ENCODE measurements around the gene IL1RAPL1.

The IL1RAPL1 gene

DNA sequence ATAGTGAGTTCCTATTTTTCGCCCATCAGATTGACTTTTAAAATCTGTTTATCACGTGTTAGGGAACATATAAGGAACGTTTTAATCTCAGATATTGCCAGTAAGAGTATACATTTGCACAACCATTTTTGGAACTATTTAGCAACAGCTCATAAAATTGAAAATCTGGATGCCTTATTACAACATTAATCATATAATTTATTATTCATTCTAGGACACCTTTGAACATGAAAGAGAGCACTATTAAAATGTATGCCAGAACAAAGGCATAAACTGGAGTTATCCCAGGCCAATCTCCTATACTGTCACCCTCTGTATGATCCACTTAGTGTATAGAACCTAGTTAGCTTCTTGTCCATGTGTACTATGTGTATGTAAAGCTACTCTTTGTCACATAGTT is 1049.1 kb downstream of the IL1RAPL1 start:
- no peak for FAIRE-seq
- DNase-seq (ENCODE audit: insufficient read length, low spot score): no peak
- TF ChIP-seq POLR2A (IDR thresholded peaks at IDR 0.05; ENCODE audit: low read depth, low read length): no peak

DNA sequence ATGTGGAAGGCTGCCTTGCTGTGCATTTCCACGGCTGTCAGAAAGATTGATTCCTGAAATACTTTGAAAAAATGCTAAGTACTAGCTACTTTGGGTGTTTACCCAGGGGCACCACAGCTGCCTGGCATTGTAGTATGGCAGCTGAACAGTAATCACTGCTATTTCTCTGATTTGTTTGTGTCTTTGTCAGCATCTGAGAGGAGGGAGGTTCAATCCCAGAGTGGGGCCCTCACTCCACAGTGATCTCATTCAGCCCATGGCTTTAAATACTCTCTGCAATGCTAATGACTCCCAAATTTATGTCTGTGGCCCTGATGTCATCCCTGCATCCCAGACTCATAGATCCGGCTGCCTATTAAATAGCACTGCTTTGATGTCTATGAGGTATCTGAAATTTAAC is 1052.9 kb downstream of the IL1RAPL1 start:
- no peak for TF ChIP-seq POLR2A (IDR thresholded peaks at IDR 0.05; ENCODE audit: low read depth, low read length)
- no peak for DNase-seq (ENCODE audit: insufficient read length, low spot score)
- no peak for FAIRE-seq

DNA sequence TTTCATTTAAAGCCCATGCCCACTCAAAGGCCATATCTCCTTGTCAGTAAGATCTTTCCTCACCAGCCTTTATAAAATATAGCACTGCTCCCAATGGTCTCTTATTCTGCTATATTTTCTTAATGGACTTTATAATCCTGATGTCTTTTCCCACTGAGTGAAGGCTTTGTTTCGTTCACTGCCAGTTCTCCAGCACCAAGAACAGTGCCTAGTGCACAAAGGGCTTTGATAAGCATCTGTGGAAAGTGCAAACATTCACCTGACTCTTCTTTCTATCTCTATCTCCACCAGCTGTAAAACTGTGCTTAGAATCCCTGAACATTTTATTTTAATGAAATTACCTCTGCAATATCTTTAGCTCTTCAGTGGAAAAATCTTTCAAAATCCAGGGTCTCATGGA is 1054.2 kb downstream of the IL1RAPL1 start:
- DNase-seq (ENCODE audit: insufficient read length, low spot score) (no peak), FAIRE-seq (no peak)
- no peak for TF ChIP-seq POLR2A (IDR thresholded peaks at IDR 0.05; ENCODE audit: low read depth, low read length)

DNA sequence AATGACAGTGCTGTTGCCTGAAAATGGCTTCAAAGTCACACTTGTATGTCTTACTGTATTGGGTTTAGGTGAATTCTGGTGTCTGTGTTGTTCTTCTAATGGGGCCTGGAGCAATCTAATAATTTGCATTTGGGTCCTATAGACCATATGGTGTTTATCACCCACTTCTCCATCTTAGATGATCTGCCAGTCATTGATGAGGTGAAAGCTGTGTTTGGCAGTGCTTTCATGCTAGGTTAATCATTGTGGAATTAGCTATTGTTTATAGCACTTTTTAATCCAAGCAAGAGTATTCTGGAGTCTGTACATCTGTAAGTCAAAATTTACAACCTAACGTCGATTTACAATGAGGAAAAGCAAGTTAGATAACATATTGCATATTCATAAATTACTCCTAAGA is 1055.9 kb downstream of the IL1RAPL1 start:
- no peak for TF ChIP-seq POLR2A (IDR thresholded peaks at IDR 0.05; ENCODE audit: low read depth, low read length)
- DNase-seq (ENCODE audit: insufficient read length, low spot score) (no peak), FAIRE-seq (no peak)

DNA sequence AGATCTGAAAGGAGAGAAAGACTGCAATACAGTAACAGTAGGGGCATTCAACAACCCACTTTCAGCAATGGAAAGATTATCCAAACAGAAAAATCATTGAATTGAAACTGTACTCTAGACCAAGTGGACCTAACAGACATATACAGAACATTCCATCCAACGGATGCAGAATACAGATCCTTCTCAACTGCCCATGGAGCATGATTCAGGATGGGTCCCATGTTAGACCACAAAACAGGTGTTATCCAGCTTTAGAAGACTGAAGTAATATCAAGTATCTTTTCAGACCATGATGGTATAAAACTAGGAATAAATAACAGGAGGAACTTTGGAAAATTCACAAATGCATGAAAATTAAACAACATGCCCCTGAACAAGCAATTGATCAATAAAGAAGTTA is 1060.9 kb downstream of the IL1RAPL1 start:
- FAIRE-seq (no peak), DNase-seq (ENCODE audit: insufficient read length, low spot score) (no peak)
- no peak for TF ChIP-seq POLR2A (IDR thresholded peaks at IDR 0.05; ENCODE audit: low read depth, low read length)

DNA sequence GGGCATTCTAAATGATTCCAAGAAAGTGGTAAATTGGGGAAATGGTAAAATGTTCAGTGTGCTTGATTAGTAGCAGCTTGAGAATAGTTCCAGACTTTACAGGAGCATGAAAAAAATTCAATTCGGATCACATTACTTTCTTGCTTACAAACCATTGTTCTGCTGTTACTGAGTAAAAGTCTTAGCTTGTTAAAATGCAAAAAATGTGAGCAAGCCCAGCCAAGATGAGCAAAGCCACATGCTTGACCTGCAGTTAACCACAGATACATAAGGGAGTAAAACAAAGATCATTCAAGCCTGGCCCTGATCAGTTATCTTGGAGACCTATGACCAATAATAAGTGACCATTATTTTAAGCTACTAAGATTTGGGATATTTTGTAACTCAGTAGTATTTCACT is 1065.2 kb downstream of the IL1RAPL1 start:
- TF ChIP-seq POLR2A (IDR thresholded peaks at IDR 0.05; ENCODE audit: low read depth, low read length): no peak
- FAIRE-seq (no peak), DNase-seq (ENCODE audit: insufficient read length, low spot score) (no peak)

DNA sequence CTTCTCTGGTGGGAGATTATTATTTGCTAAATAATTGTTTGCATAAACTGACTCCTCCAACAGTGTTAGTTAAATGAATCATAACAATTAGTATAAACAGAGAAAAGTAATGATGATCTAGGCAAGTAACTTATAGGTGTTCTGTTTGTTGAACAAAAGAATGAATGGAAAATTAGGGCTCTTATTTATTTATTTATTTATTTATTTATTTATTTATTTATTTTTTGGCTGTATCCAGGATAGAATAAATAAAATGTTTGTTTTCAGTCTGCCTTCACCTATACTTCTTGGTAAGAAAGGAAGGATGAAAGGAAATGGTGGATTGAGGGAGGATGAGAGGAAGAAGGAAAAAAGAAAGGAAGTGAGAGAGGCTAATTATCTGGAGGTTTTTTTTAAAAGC is 1066.5 kb downstream of the IL1RAPL1 start:
- no peak for DNase-seq (ENCODE audit: insufficient read length, low spot score)
- FAIRE-seq: no peak
- no peak for TF ChIP-seq POLR2A (IDR thresholded peaks at IDR 0.05; ENCODE audit: low read depth, low read length)

DNA sequence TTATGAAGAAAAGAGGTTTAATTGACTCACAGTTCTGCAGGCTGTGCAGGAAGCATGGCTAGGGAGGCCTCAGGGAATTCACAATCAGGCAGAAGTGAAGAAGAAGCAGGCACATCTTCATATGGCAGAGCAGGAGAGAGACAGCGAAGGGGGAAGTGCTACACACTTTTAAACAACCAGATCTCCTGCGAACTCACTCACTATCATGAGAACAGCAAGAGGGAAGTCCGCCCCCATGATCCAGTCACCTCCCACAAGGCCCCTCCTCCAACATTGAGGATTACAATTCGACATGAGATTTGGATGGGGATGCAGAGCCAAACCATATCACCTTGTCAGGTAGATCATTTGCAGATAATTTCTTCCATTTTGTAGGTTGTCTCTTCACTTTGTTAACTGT is 1072.7 kb downstream of the IL1RAPL1 start:
- no peak for FAIRE-seq
- DNase-seq (ENCODE audit: insufficient read length, low spot score): no peak
- no peak for TF ChIP-seq POLR2A (IDR thresholded peaks at IDR 0.05; ENCODE audit: low read depth, low read length)

DNA sequence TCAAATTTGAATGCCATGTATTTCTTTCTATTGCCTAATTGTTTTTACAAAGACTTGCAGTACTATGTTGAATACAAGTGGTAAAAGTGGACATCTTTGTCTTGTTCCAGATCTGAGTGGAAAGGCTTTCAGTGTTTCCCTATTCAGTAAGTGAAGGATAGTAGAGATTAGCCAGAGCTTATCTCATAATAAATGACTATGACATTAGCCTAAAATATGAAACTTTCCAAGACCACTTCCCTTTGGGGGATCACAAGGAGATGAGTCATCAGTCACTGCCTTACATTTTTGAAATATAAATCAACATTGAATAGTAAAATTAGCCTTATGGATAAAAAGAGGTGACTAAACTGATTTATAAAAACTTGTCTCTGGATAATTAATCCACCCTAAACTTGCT is 1074.0 kb downstream of the IL1RAPL1 start:
- DNase-seq (ENCODE audit: insufficient read length, low spot score) (no peak), FAIRE-seq (no peak)
- no peak for TF ChIP-seq POLR2A (IDR thresholded peaks at IDR 0.05; ENCODE audit: low read depth, low read length)

DNA sequence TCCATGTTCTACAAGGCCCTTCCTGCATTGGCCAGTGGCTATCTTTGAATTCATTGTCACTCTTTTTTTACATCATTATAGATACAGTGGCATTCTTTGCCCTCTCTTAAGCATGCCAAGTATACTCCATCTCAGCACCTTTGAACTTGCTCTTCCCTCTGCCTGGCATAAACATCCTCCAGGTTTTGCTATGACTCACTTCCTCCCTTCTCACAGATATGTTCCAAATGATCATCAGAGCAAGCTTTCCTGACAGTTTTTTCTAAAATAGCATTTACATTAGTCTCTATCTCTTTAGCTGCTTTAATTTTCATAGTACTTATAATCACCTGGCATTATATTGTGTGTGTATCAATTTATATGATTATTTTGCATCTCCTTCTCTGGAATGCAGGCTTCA is 1074.9 kb downstream of the IL1RAPL1 start:
- no peak for DNase-seq (ENCODE audit: insufficient read length, low spot score)
- no peak for TF ChIP-seq POLR2A (IDR thresholded peaks at IDR 0.05; ENCODE audit: low read depth, low read length)
- no peak for FAIRE-seq

DNA sequence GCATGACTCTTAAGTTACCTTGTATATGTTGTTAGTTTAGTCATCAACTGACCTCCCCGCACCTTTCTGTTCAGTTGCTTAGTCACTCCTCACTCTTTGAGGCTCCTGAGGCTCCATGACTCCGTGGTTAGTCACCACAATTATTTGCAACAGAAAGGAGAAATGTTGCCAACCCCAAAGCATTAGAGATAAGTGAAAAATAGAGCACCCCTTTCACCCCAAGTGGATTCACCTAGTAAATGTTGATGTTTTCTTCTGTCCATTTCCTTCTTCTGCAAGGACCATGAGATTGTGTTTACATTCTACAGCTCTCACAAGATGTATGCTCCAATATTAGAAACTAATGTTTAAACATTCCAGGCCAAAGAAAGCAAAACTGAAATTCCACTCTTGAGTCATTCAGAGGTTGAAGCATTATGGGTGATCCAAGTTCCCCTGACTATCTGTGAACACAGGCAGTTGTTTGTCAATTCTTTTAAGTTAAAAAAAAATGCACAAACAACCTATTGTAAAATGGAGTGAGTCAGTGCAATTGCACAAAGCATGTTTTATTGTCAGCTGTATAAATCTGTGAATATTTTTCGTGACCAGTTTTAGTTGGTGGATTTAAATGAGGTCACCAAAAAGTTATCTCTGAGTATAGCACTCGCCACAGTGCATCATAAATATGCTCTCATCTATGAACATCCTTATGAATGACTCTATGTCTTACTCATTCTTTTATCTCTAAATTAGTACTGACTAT is 1075.7 kb downstream of the IL1RAPL1 start:
- TF ChIP-seq POLR2A (IDR thresholded peaks at IDR 0.05; ENCODE audit: low read depth, low read length): no peak
- DNase-seq (ENCODE audit: insufficient read length, low spot score) (peak; percentile 2), FAIRE-seq (peak; percentile 85)

DNA sequence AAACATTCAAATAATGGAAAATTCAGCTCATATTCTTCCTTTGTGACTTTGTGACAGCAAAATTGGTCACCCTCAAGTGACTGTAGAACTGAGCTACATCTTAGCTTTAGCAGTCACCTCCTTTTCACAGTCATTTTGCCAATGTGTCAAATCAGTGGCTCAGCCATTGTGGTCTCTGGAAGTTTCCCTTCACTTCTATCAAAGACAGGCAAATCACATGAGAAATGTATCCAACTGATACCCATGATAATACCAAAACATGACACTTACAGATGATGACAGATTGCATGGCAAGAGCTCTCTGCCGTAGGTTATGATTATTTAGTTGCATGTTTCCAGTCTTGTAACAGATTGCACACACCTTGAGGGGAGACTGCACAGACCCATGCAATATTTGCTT is 1078.3 kb downstream of the IL1RAPL1 start:
- no peak for TF ChIP-seq POLR2A (IDR thresholded peaks at IDR 0.05; ENCODE audit: low read depth, low read length)
- no peak for DNase-seq (ENCODE audit: insufficient read length, low spot score)
- FAIRE-seq: no peak

DNA sequence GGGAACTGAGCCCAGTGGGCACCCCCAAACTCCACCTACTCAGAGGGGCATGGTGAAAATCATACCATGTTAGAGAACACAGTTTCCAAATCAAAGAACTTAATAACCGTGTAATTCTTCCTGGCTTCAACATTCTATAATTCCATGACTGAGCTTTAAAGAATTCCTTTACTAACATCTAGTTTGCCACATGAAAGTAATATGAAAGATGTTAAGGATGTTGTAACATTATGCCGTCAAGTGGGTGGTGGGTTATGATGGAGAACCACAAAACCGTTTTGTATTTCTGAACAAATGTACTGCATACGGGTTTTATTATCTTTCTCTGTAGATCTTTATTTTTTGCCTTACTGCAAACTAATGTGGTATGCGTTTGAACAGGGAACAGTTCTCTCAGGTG is 1079.1 kb downstream of the IL1RAPL1 start:
- DNase-seq (ENCODE audit: insufficient read length, low spot score): no peak
- TF ChIP-seq POLR2A (IDR thresholded peaks at IDR 0.05; ENCODE audit: low read depth, low read length): no peak
- no peak for FAIRE-seq

DNA sequence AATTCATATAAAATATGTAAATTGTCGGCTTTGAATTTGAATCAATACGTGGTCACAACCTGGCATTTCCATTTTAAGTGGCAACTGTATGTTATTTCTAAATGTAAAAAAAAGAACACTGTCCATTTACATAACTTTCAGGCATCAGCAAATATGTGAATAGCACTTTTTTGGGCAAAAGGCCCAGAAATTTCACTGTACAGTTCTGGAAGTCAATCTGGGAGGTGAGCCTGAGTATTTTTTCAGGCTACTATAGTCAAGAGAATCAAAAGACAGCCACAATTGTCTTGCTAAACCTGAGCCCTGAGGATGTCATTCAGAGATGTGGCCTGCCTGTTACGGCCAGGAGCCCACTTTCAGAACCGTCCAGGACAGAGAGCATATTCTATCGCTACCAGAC is 1084.2 kb downstream of the IL1RAPL1 start:
- DNase-seq (ENCODE audit: insufficient read length, low spot score) (no peak), FAIRE-seq (no peak)
- TF ChIP-seq POLR2A (IDR thresholded peaks at IDR 0.05; ENCODE audit: low read depth, low read length): no peak

DNA sequence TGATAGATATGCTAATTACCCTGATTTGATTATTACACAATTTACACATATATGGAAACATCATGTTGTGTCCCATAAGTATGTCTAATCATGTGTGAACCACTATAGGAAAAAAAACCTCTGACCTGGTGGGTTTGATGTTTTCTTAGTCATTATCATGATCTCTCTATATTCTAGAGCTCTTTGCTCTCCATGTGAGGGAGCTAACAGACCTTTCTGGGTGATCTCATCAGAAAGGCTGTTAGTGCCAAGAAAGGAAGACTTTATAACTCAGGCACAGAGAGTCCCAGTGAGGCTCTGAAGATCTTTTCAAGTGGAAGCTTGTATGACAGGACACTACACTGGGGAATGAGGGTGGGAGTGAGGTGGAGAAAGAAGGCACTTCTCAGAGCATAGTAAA is 1100.4 kb downstream of the IL1RAPL1 start:
- no peak for FAIRE-seq
- no peak for DNase-seq (ENCODE audit: insufficient read length, low spot score)
- no peak for TF ChIP-seq POLR2A (IDR thresholded peaks at IDR 0.05; ENCODE audit: low read depth, low read length)

DNA sequence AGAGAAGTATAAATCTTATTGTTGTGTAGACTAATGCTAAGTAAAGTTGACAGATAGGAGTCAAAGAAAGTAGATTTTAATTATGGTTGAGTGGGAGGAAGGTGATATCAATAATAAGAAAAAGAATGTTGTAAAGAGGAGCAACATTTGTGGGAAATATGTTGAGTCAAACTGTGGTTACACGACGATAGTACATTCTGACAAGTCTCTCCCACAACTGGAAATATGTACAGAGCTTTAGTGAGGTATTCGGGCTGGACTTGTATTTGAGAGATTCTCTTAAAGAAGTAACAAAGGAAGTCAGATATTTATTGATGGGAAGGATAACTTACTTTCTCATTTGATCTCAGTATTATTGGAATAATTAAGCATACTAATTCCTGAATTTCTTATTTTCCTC is 1102.8 kb downstream of the IL1RAPL1 start:
- FAIRE-seq (no peak), DNase-seq (ENCODE audit: insufficient read length, low spot score) (no peak)
- TF ChIP-seq POLR2A (IDR thresholded peaks at IDR 0.05; ENCODE audit: low read depth, low read length): no peak

Measured in H54 (cell line).